GM10266 (cell line): Measurements from ENCODE around the gene ABHD11.

Experiments used
- DNase-seq: peaks from one replicate; pipeline ENCODE4 v3.0.0; 2012; ENCODE audit errors: extremely low spot score
- CTCF ChIP-seq: IDR thresholded peaks from 2 replicates; pipeline ENCODE4 v1.5.1; 2012; ENCODE audit warnings: mild to moderate bottlenecking, low read depth; ENCODE audit not compliant: control insufficient read depth, insufficient read depth; ENCODE audit errors: missing control alignments

Gene ABHD11

GRCh38 chr7:73770860-73771670 lies 32.5 kb upstream of the ABHD11 start:
- no peak for TF ChIP-seq CTCF
- no peak for DNase-seq

GRCh38 chr7:73770002-73770859 lies 31.6 kb upstream of the ABHD11 start, which contains the start of gene CLDN3:
Gene CLDN3, minus strand, starts transcription at chr7:73770270. Its CDS starts 221 bp downstream, at chr7:73770049.
- no peak for DNase-seq

GRCh38 chr7:73769481-73770001 lies 30.9 kb upstream of the ABHD11 start:
- DNase-seq, result no peak
- TF ChIP-seq CTCF, result no peak

More at GRCh38 chr7:73770002-73770859, 31.6 kb upstream of the ABHD11 start, which contains the start of gene CLDN3:
- TF ChIP-seq CTCF, result no peak

GRCh38 chr7:73768641-73769480 lies 30.3 kb upstream of the ABHD11 start:
- no peak for DNase-seq
- no peak for TF ChIP-seq CTCF

GRCh38 chr7:73766556-73767229 lies 28.1 kb upstream of the ABHD11 start:
- no peak for TF ChIP-seq CTCF
- DNase-seq, result no peak

- TF ChIP-seq CTCF, result no peak
- no peak for DNase-seq
Observed at GRCh38 chr7:73762659-73762999, 24.0 kb upstream of the ABHD11 start.
